ENCODE results near the gene STX5. TPM values are rescaled to one million over a fixed set of nuclear protein-coding genes. Genes with fewer than 3 reads are reported as not detected.
A peak's percentile ranks its signal among the peaks of the same experiment; 100 is the strongest.

STX5 gene
- total and polyA plus RNA-seq, 9 of the 15 experiments (the other 6 are each of a cell fraction or from before 2014, with no cell fraction given) = 2.8 to 28.6 (median 23.7) TPM

GRCh38 chr11:62855571-62856332 is 23.9 kb upstream of the STX5 start (continued):
- TF ChIP-seq ATF2 (CRISPR knock-in tag; IDR thresholded peaks at IDR 0.05) = peak; percentile 74; the same call in 1 of the 2 replicates
- TF ChIP-seq PTRF (tag; IDR thresholded peaks at IDR 0.05) = no peak
- TF ChIP-seq PBX2 (CRISPR knock-in tag; IDR thresholded peaks at IDR 0.05; ENCODE audit: low read depth) = no peak
- no peak for TF ChIP-seq PBX2 (tag; conservative IDR thresholded peaks at IDR 0.05; ENCODE audit: low read depth)
- TF ChIP-seq NONO (IDR thresholded peaks at IDR 0.05; ENCODE audit: low read depth in 2 of 2, low read length in 1 of 2) = peak; percentile 42 to 76; a peak in 2 of 4 replicates
- peak; percentile 76 for TF ChIP-seq SETDB1 (IDR thresholded peaks at IDR 0.05; ENCODE audit: low read length)
- peak; percentile 85 for TF ChIP-seq RBM39 (optimal IDR thresholded peaks at IDR 0.05; ENCODE audit: low read depth, low read length)
- peak; percentile 86 for TF ChIP-seq E2F3 (CRISPR knock-in tag; IDR thresholded peaks at IDR 0.05)
- 0 out of 2 replicates have a peak, but pooled peaks have one; percentile 80 for TF ChIP-seq HDAC6 (IDR thresholded peaks at IDR 0.05; ENCODE audit: low read depth, low read length)
- peak; percentile 60 for TF ChIP-seq ZFX (CRISPR knock-in tag; IDR thresholded peaks at IDR 0.05)
- TF ChIP-seq MED1 (CRISPR knock-in tag; IDR thresholded peaks at IDR 0.05; ENCODE audit: borderline replicate concordance) = no peak
- TF ChIP-seq ZFP1 (CRISPR knock-in tag; IDR thresholded peaks at IDR 0.05) = no peak
- peak; percentile 100 for TF ChIP-seq MTA3 (IDR thresholded peaks at IDR 0.05; ENCODE audit: borderline replicate concordance)
- no peak for TF ChIP-seq KLF10 (CRISPR knock-in tag; IDR thresholded peaks at IDR 0.05)
- TF ChIP-seq ZFPM2 (CRISPR knock-in tag; IDR thresholded peaks at IDR 0.05) = no peak
- TF ChIP-seq TCF7 (IDR thresholded peaks at IDR 0.05; ENCODE audit: borderline replicate concordance) = peak; percentile 32; the same call in 1 of the 2 replicates
- peak; percentile 31 for TF ChIP-seq FIP1L1 (IDR thresholded peaks at IDR 0.05; ENCODE audit: low read depth, low read length, poor library complexity, severe bottlenecking)
- 0 out of 2 replicates have a peak, but pooled peaks have one; percentile 38 for TF ChIP-seq ZNF445 (CRISPR knock-in tag; IDR thresholded peaks at IDR 0.05; ENCODE audit: low read depth)
- no peak for TF ChIP-seq ETV6 (IDR thresholded peaks at IDR 0.05; ENCODE audit: borderline replicate concordance in 1 of 2, low read depth in 2 of 2, low read length in 1 of 2)
- peak; percentile 82; the same call in 1 of the 2 replicates for TF ChIP-seq ETV6 (CRISPR knock-in tag; IDR thresholded peaks at IDR 0.05; ENCODE audit: borderline replicate concordance)
- no peak; the same call in 1 of the 2 replicates for TF ChIP-seq NR3C1 (CRISPR knock-in tag; IDR thresholded peaks at IDR 0.05)
- peak; percentile 43; the same call in 1 of the 2 replicates for TF ChIP-seq KHSRP (IDR thresholded peaks at IDR 0.05)
- TF ChIP-seq MCM7 (IDR thresholded peaks at IDR 0.05) = no peak
- TF ChIP-seq ADNP (tag; IDR thresholded peaks at IDR 0.05) = no peak
- TF ChIP-seq HNRNPL (IDR thresholded peaks at IDR 0.05; ENCODE audit: low read depth, low read length) = no peak
- no peak for TF ChIP-seq MAFG (tag; conservative IDR thresholded peaks at IDR 0.05)

All from K562 (cell line).